ENCODE measurements around the gene RAP1GDS1.

DNA sequence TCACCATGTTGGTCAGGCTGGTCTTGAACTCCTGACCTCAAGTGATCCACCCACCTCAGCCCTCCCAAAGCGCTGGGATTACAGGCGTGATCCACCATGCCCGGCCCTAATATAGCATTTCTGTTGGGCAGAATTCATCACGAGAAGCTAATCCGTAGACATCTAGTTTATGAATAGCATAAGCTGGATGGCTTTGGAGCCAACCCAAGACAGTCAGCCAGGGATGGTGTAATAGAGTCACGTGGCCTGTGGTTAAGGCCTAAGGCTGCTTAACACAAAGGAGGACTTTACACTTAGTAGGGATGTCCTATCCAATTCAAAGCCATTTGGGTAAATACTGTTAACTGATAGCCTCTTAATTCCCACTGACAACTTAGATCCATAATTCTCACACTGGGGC lies 173.6 kb downstream of the RAP1GDS1 start:
- TF ChIP-seq, protein P1, sequence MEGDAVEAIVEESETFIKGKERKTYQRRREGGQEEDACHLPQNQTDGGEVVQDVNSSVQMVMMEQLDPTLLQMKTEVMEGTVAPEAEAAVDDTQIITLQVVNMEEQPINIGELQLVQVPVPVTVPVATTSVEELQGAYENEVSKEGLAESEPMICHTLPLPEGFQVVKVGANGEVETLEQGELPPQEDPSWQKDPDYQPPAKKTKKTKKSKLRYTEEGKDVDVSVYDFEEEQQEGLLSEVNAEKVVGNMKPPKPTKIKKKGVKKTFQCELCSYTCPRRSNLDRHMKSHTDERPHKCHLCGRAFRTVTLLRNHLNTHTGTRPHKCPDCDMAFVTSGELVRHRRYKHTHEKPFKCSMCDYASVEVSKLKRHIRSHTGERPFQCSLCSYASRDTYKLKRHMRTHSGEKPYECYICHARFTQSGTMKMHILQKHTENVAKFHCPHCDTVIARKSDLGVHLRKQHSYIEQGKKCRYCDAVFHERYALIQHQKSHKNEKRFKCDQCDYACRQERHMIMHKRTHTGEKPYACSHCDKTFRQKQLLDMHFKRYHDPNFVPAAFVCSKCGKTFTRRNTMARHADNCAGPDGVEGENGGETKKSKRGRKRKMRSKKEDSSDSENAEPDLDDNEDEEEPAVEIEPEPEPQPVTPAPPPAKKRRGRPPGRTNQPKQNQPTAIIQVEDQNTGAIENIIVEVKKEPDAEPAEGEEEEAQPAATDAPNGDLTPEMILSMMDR (IDR thresholded peaks at IDR 0.05), result no peak
- TF ChIP-seq ZFX (IDR thresholded peaks at IDR 0.05; ENCODE audit: borderline replicate concordance), result no peak
